GM12878 (cell line): ENCODE results near the gene GPC5. TPM values are rescaled to one million over a fixed set of nuclear protein-coding genes. Genes with fewer than 3 reads are reported as not detected.

Experiments
- ATAC-seq: fragments of 200-7000 bp; cut with Tn5 transposase; 3 replicates; pipeline ENCODE4 v1.9.1; 2020; ENCODE audit warnings: mild to moderate bottlenecking, moderate library complexity
- BruUV-seq: library from RNA; stranded (reverse); fragments of 400-500 nt; replicated peaks from 2 replicates; lab custom pipeline; 2021; lab: Mats Ljungman, UMichigan
- CTCF ChIA-PET: fragments of 300-600 bp; sonication (Branson Sonifier 250); formaldehyde crosslinking; extraction: SDS; loops from one replicate; lab custom pipeline; 2021; ENCODE audit warnings: inconsistent platforms; lab: Yijun Ruan, JAX
- POLR2A ChIA-PET: fragments of 350-600 bp; formaldehyde crosslinking; extraction: SDS; loops from one replicate; lab custom pipeline; 2021; ENCODE audit warnings: inconsistent platforms; lab: Charles Lee
- RAD21 ChIA-PET: fragments of 300-600 bp; sonication (Branson Sonifier 250); formaldehyde crosslinking; loops from one replicate; lab custom pipeline; 2023; ENCODE audit warnings: antibody characterized with exemption; ENCODE audit not compliant: unreplicated experiment; lab: Charles Lee
- SMC1A ChIA-PET: fragments of 300-600 bp; sonication (Branson Sonifier 250); formaldehyde crosslinking; loops from one replicate; lab custom pipeline; 2023; ENCODE audit not compliant: unreplicated experiment, uncharacterized antibody; lab: Charles Lee
- DNase-seq: peaks from one replicate; pipeline ENCODE4 v3.0.0-alpha.2; 2011; ENCODE audit warnings: low read depth, low spot score
- FAIRE-seq: peaks from 3 replicates; lab custom pipeline; 2011; peaks lifted over from hg19 to GRCh38; lab: Jason Lieb, UNC
- H2AFZ ChIP-seq: 2 replicates; pipeline ENCODE4 v1.6.0; 2011; ENCODE audit warnings: low read depth, low read length, control low read depth; ENCODE audit not compliant: control insufficient read depth
- H3K27ac ChIP-seq: 2 replicates; pipeline ENCODE4 v1.5.1; 2011; ENCODE audit warnings: control low read depth; ENCODE audit not compliant: control insufficient read depth, insufficient read depth
- H3K27me3 ChIP-seq, 2 experiments: replicated peaks in 1 of 2; 2 replicates each; pipeline versions ENCODE4 v1.6.0 to v1.6.1; 2011; ENCODE audit warnings: low read length in 1 of 2; ENCODE audit not compliant: control insufficient read depth in 2 of 2, insufficient read depth in 2 of 2
- H3K36me3 ChIP-seq, 2 experiments: 2 replicates each; pipeline ENCODE4 v1.5.1; 2011; ENCODE audit warnings: low read length in 1 of 2; ENCODE audit not compliant: control insufficient read depth in 2 of 2, insufficient read depth in 2 of 2
- H3K4me1 ChIP-seq: 2 replicates; pipeline ENCODE4 v1.6.1; 2011; ENCODE audit warnings: mild to moderate bottlenecking, low read length, moderate library complexity, mixed read lengths; ENCODE audit not compliant: control insufficient read depth, insufficient read depth
- H3K4me2 ChIP-seq: 2 replicates; pipeline ENCODE4 v1.6.0; 2011; ENCODE audit warnings: control low read depth; ENCODE audit not compliant: control insufficient read depth, insufficient read depth
- H3K4me3 ChIP-seq: fragments of 200-600 bp; sonication (generic); 2 replicates; pipeline ENCODE4 v1.5.1; 2016
- H3K79me2 ChIP-seq: 2 replicates; pipeline ENCODE4 v1.6.0; 2011; ENCODE audit warnings: low read length; ENCODE audit not compliant: control insufficient read depth, insufficient read depth
- H3K9ac ChIP-seq: 2 replicates; pipeline ENCODE4 v1.8.0; 2011; ENCODE audit warnings: low read length, control low read depth, mixed read lengths; ENCODE audit not compliant: control insufficient read depth, insufficient read depth
- H3K9me3 ChIP-seq: replicated peaks from 3 replicates; pipeline ENCODE4 v1.5.1; 2011; ENCODE audit warnings: mild to moderate bottlenecking, low read length; ENCODE audit not compliant: control insufficient read depth, insufficient read depth
- H4K20me1 ChIP-seq: 2 replicates; pipeline ENCODE4 v1.6.0; 2011; ENCODE audit not compliant: control insufficient read depth, insufficient read depth
- ETV6 ChIP-seq, 2 experiments: fragments of 450-650 bp in 1 of 2; IDR thresholded peaks in 1 of 2; conservative IDR thresholded peaks in 1 of 2; 2 replicates each; pipeline ENCODE4 v1.6.1; 2014; ENCODE audit warnings: antibody characterized with exemption in 1 of 2, borderline replicate concordance in 1 of 2, low read depth in 1 of 2, mild to moderate bottlenecking in 1 of 2, moderate library complexity in 1 of 2
- GABPA ChIP-seq: IDR thresholded peaks from 2 replicates; pipeline ENCODE4 v1.6.1; 2014; ENCODE audit warnings: antibody characterized with exemption, low read depth, mild to moderate bottlenecking, inconsistent platforms
- GATAD2B ChIP-seq: fragments of 450-650 bp; conservative IDR thresholded peaks from 2 replicates; pipeline ENCODE4 v1.6.1; 2017; ENCODE audit warnings: low read depth, mild to moderate bottlenecking, moderate library complexity
- NRF1 ChIP-seq: conservative IDR thresholded peaks from 2 replicates; pipeline ENCODE4 v1.6.1; 2011; ENCODE audit warnings: mild to moderate bottlenecking, low read depth, low read length, improper control_type of control experiment
- RCOR1 ChIP-seq: conservative IDR thresholded peaks from 2 replicates; pipeline ENCODE4 v1.6.1; 2012; ENCODE audit warnings: low read depth, low read length, improper control_type of control experiment
- YBX1 ChIP-seq: fragments of 450-650 bp; IDR thresholded peaks from 2 replicates; pipeline ENCODE4 v1.6.1; 2016; ENCODE audit warnings: antibody characterized with exemption
- ZNF207 ChIP-seq: fragments of 450-650 bp; IDR thresholded peaks from 2 replicates; pipeline ENCODE4 v1.6.1; 2014; ENCODE audit warnings: antibody characterized with exemption, mild to moderate bottlenecking, borderline replicate concordance
- ZNF24 ChIP-seq: fragments of 450-650 bp; IDR thresholded peaks from 2 replicates; pipeline ENCODE4 v1.6.1; 2017; ENCODE audit warnings: antibody characterized with exemption, mild to moderate bottlenecking
- WGBS: methylation state at CpG from one replicate; pipeline ENCODE4 v1.1.6; 2016; ENCODE audit warnings: low lambda C conversion rate; ENCODE audit not compliant: insufficient replicate concordance, insufficient coverage; ENCODE audit errors: missing lambda C conversion rate; 5-methylcytosine and 5-hydroxymethylcytosine counted together
- in situ Hi-C: fragments of 300-500 bp; cut with MboI; formaldehyde crosslinking; loops from 9 replicates; pipeline ENCODE4 v1.14.3; 2018; ENCODE audit warnings: mixed read lengths
- intact Hi-C: fragments of 100-400 bp; cut with micrococcal nuclease; formaldehyde crosslinking; loops from one replicate; pipeline ENCODE4 v1.14.2; 2022; ENCODE audit not compliant: unreplicated experiment
- polyA plus RNA-seq, 11 experiments: library from polyadenylated mRNA; depleted of rRNA in 4 of 11; unstranded in 6 of 11; stranded (reverse) in 5 of 11; fragments of >200 nt; fragmentation: Nextera tagmentation in 4 of 11; fragmentation: Illumina TruSeq in 1 of 11; extraction: Ambion mirVana in 4 of 11; extraction: Trizol in 1 of 11; gene quantifications; 1 replicate in 1 of 11; 2 replicates in 10 of 11; pipeline versions ENCODE4 v1.2.1 to v1.2.3, GENCODE V29; 2011 to 2016; ENCODE audit warnings: inconsistent platforms in 2 of 11, missing spikeins in 2 of 11, low read depth in 1 of 11
- total RNA-seq, 4 experiments: library from RNA; depleted of rRNA in 3 of 4; stranded (reverse); fragments of >200 nt in 3 of 4; fragmentation: Illumina TruSeq in 1 of 4; extraction: Trizol in 1 of 4; gene quantifications; 2 replicates each; pipeline versions ENCODE4 v1.2.1 to v1.2.3, GENCODE V29; 2013 to 2021
- TF ChIP-seq, protein P1 (sequence below): IDR thresholded peaks from 2 replicates; pipeline ENCODE4 v1.6.1; 2012; ENCODE audit warnings: low read depth, low read length, improper control_type of control experiment

GPC5 gene
- total and polyA plus RNA-seq, 10 of the 15 experiments (the other 5 are each of a cell fraction or from before 2014, with no cell fraction given): 0.05 to 0.87 (median 0.44) TPM; not detected in 1

DNA sequence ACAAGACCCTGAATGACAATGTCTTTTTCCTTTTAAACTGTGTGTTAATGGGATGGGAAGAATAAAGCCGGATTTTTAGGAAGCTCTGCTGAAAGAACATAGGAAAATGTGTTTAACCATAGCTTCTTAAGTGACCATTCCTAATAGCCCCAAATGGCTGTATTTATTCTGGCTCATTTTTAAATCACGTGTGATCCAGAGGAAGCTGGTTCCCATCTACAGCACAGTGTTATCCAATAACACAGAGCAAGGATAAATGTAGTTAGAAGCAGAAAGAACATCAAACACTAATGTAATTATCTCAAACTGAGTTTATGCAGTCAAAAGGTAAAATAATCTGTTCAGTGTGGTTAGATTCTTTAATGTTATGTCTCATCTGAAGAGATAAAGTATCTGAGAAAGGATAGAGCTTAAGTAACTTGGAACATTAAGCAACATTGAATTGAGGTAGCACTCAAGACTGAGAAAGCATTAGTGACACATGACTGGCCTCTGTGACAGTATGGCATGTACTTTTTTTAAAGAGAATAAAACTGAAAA lies 853.3 kb downstream of the GPC5 start:
- intact Hi-C loops (no loop called here), in situ Hi-C loops (no loop called here)
- ChIA-PET POLR2A (no interaction called here), CTCF (interaction anchor here (1.0 kb wide), 1 partner anchor 10 kb away, joined by 3 read pairs; no protein-coding TSS in a partner anchor), SMC1A (interaction anchor here (0.8 to 2.2 kb wide), 3 partner anchors 10 to 28 kb away, joined by 3 to 7 read pairs (median 3); no protein-coding TSS in a partner anchor), RAD21 (no interaction called here)
- FAIRE-seq (no peak), DNase-seq (no peak), ATAC-seq (no peak)
- TF ChIP-seq RCOR1 (no peak), ETV6 (conservative IDR thresholded peaks at IDR 0.05 in 1 of 2, IDR thresholded peaks at IDR 0.05 in 1 of 2; ENCODE audit: borderline replicate concordance in 1 of 2, low read depth in 1 of 2) (no peak), ZNF24 (no peak)
- TF ChIP-seq, protein P1, sequence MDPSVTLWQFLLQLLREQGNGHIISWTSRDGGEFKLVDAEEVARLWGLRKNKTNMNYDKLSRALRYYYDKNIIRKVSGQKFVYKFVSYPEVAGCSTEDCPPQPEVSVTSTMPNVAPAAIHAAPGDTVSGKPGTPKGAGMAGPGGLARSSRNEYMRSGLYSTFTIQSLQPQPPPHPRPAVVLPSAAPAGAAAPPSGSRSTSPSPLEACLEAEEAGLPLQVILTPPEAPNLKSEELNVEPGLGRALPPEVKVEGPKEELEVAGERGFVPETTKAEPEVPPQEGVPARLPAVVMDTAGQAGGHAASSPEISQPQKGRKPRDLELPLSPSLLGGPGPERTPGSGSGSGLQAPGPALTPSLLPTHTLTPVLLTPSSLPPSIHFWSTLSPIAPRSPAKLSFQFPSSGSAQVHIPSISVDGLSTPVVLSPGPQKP: no peak
- Histone ChIP-seq H3K4me2 (no peak overlapping the region), H2AFZ (no peak overlapping the region), H3K9ac (no peak overlapping the region), H4K20me1 (no peaks in the 10 kb centered on the region), H3K4me1 (no peaks in the 10 kb centered on the region), H3K36me3 (no peaks in the 10 kb centered on the region), H3K27me3 (no peaks in the 10 kb centered on the region), H3K79me2 (no peaks in the 10 kb centered on the region), H3K27ac (no peak overlapping the region), H3K9me3 (no peaks in the 10 kb centered on the region), H3K4me3 (no peak overlapping the region)
- 0% methylated on average over 2 of the region's 2 CpGs for WGBS
- BruUV-seq: no TSS peak

GRCh38 chr13:92255526-92255925 lies 857.1 kb downstream of the GPC5 start:
- POLR2A ChIA-PET: no interaction called here
- no peak for DNase-seq
- Histone ChIP-seq H3K4me3 (no peak overlapping the region), H3K4me1 (no peaks in the 10 kb centered on the region), H2AFZ (no peak overlapping the region), H3K9ac (no peak overlapping the region), H3K79me2 (no peaks in the 10 kb centered on the region), H3K4me2 (no peak overlapping the region), H3K36me3 (no peaks in the 10 kb centered on the region), H3K27ac (no peak overlapping the region), H4K20me1 (no peaks in the 10 kb centered on the region), H3K27me3 (no peaks in the 10 kb centered on the region), H3K9me3 (no peaks in the 10 kb centered on the region)
- no peak for ATAC-seq
- SMC1A ChIA-PET: interaction anchor here (1.4 kb wide), 1 partner anchor 9 kb away, joined by 4 read pairs; no protein-coding TSS in a partner anchor
- TF ChIP-seq NRF1 (no peak), YBX1 (no peak), GABPA (no peak), ZNF207 (no peak), GATAD2B (no peak)
- RAD21 ChIA-PET: no interaction called here
- BruUV-seq: no TSS peak
- CTCF ChIA-PET: no interaction called here
- no peak for FAIRE-seq
- intact Hi-C loops (no loop called here), in situ Hi-C loops (no loop called here)
